Measurements from ENCODE around the gene ALDH1L1. TPM values are rescaled to one million over a fixed set of nuclear protein-coding genes. Genes with fewer than 3 reads are reported as not detected.

ALDH1L1 gene
- total RNA-seq, 1 donor from 2014 or later: 1.0 TPM

DNA sequence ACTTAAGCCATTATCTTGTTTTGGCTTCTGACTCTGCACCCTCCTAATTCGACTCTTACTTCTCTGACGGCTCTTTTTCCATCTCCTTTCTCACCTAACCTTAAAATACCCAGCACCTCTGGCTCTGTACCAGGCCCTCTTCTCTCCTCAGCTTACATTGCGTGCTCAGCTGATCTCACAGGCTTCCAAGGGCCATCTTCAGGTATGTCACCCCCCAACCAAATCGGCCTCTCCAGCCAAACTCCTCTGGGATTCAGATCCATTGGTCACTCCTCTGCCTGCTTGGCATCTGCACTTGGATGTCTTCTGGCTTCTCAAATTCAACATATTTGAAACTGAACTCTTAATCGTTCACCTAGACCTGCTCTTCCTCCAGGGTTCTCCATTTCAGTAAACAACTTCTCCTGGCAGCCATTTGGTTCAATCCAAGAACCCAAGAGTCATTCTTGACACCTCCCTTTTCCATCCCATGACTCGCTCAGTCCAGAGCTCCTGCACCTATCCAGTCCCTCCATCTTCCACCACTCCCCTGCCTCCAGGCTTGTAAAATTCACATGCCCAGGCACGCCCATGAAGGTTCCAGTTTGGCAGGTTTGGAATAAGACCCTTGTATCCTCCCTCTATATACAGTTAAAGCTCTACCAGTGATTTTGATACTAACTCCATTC is 61.2 kb downstream of the ALDH1L1 start:
- Mint-ChIP-seq H3K36me3 (no peaks in the 10 kb centered on the region), H3K27ac (no peak overlapping the region), H3K27me3 (ENCODE audit: low read depth) (peaks cover 11% of the 10 kb centered on the region), H3K9me3 (peaks cover 10% of the 10 kb centered on the region), H3K4me3 (no peak overlapping the region), H3K4me1 (peaks cover 6% of the 10 kb centered on the region)
- TF ChIP-seq, protein P1, sequence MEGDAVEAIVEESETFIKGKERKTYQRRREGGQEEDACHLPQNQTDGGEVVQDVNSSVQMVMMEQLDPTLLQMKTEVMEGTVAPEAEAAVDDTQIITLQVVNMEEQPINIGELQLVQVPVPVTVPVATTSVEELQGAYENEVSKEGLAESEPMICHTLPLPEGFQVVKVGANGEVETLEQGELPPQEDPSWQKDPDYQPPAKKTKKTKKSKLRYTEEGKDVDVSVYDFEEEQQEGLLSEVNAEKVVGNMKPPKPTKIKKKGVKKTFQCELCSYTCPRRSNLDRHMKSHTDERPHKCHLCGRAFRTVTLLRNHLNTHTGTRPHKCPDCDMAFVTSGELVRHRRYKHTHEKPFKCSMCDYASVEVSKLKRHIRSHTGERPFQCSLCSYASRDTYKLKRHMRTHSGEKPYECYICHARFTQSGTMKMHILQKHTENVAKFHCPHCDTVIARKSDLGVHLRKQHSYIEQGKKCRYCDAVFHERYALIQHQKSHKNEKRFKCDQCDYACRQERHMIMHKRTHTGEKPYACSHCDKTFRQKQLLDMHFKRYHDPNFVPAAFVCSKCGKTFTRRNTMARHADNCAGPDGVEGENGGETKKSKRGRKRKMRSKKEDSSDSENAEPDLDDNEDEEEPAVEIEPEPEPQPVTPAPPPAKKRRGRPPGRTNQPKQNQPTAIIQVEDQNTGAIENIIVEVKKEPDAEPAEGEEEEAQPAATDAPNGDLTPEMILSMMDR (IDR thresholded peaks at IDR 0.05; ENCODE audit: unreplicated experiment): no peak
- peak in 1 of 2 experiments; percentile 20 for DNase-seq (ENCODE audit: low spot score in 2 of 2, unreplicated experiment in 2 of 2)

DNA sequence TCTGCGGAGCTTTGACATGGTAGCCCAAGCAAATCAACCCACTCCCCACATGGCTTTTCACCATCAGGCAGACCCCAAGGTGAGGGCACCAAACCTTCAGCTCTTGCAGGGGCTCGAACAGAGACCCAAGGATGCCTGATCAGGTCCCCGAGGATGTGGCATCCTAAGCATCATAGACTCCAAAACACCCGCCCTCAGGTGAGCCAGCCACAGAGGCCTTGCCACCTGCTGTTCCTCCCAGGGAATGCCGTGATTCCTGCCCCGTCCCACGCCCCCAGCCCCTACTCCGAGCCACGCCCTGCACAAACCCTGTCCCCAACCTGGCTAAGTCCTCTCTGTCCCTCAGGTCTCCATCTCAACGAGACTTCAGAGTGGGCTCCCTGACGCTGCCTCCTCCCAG is 61.8 kb downstream of the ALDH1L1 start:
- TF ChIP-seq, protein P1 (IDR thresholded peaks at IDR 0.05; ENCODE audit: unreplicated experiment): no peak
- peaks cover 10% of the 10 kb centered on the region for H3K27me3 Mint-ChIP-seq (ENCODE audit: low read depth)
- H3K4me3 Mint-ChIP-seq: no peak overlapping the region
- H3K4me1 Mint-ChIP-seq: peaks cover 4% of the 10 kb centered on the region
- no peak overlapping the region for H3K27ac Mint-ChIP-seq
- peak in 1 of 2 experiments; percentile 28 for DNase-seq (ENCODE audit: low spot score in 2 of 2, unreplicated experiment in 2 of 2)
- no peaks in the 10 kb centered on the region for H3K36me3 Mint-ChIP-seq
- peaks cover 10% of the 10 kb centered on the region for H3K9me3 Mint-ChIP-seq

DNA sequence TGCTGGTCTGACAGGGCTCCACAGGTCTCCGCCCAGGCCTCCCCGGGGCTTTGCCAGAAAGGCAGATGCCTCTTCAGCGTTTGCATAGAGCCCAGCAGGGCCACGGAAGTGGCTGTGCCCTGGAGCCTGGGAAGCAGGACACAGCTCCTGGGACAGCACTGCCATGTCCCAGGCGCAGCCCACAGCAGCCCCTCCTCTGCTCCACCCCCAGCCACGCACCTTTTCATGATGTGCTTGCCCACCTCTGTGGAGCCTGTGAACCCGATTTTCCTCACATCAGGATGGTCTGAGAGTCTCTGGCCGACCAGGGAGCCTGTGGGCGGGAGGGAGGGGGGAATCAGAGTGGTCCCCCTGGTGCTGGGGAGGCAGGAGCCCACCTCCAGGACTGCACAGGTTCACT is 62.6 kb downstream of the ALDH1L1 start:
- H3K4me3 Mint-ChIP-seq: no peak overlapping the region
- no peaks in the 10 kb centered on the region for H3K36me3 Mint-ChIP-seq
- no peak overlapping the region for H3K27ac Mint-ChIP-seq
- TF ChIP-seq, protein P1 (IDR thresholded peaks at IDR 0.05; ENCODE audit: unreplicated experiment): no peak
- peak in 1 of 2 experiments; percentile 11 for DNase-seq (ENCODE audit: low spot score in 2 of 2, unreplicated experiment in 2 of 2)
- H3K4me1 Mint-ChIP-seq: peaks cover 4% of the 10 kb centered on the region
- H3K27me3 Mint-ChIP-seq (ENCODE audit: low read depth): peaks cover 10% of the 10 kb centered on the region
- H3K9me3 Mint-ChIP-seq: peaks cover 10% of the 10 kb centered on the region

DNA sequence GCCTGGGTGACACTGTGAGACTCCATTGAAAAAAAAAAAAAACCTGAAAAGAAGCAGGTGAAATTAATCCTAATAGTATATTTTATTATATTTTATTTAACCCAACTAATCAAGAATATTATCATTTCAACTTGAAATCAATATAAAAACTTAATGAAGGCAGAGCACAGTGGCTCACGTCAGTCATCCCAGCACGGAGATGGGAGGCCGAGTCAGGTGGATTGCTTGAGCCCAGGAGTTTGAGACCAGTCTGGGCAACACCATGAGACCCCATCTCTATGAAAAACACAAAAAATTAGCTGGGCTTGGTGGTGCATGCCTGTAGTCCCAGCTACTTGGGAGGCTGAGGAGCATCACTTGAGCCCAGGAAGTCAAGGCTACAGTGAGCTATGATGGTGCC is 63.2 kb downstream of the ALDH1L1 start:
- no peak for DNase-seq (ENCODE audit: low spot score in 2 of 2, unreplicated experiment in 2 of 2)
- Mint-ChIP-seq H3K4me3 (no peak overlapping the region), H3K9me3 (peaks cover 10% of the 10 kb centered on the region), H3K4me1 (peaks cover 4% of the 10 kb centered on the region), H3K27me3 (ENCODE audit: low read depth) (peaks cover 10% of the 10 kb centered on the region), H3K36me3 (no peaks in the 10 kb centered on the region), H3K27ac (no peak overlapping the region)
- TF ChIP-seq, protein P1 (IDR thresholded peaks at IDR 0.05; ENCODE audit: unreplicated experiment): no peak

DNA sequence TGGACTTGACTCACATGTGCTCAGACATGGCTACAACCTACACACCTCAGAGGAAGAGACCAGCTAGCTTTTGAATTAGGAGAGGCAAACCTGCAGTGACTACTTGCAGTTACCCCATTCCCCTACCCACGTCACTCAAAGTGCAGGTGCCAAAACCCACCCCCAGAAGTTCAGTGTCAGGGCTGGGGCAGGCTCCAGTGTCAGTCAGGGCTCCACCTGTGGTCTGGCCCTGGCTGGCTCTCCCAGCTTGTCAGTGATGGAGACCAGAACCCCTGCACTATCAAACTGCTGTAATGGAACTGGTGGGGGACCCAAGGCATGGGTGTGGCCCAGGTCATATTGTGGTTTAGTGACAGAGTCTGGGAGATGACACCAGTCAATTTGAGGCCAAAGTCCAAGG is 63.9 kb downstream of the ALDH1L1 start:
- peaks cover 10% of the 10 kb centered on the region for H3K9me3 Mint-ChIP-seq
- no peak overlapping the region for H3K4me3 Mint-ChIP-seq
- no peaks in the 10 kb centered on the region for H3K36me3 Mint-ChIP-seq
- no peak overlapping the region for H3K27ac Mint-ChIP-seq
- peak in 1 of 2 experiments; percentile 28 for DNase-seq (ENCODE audit: low spot score in 2 of 2, unreplicated experiment in 2 of 2)
- peaks cover 4% of the 10 kb centered on the region for H3K4me1 Mint-ChIP-seq
- TF ChIP-seq, protein P1 (IDR thresholded peaks at IDR 0.05; ENCODE audit: unreplicated experiment): no peak
- H3K27me3 Mint-ChIP-seq (ENCODE audit: low read depth): peaks cover 10% of the 10 kb centered on the region
